Fibroblast of gingiva (primary cell): Measurements from ENCODE around the gene IL18RAP.

Experiments
- DNase-seq: peaks from one replicate; pipeline ENCODE4 v3.0.0-alpha.2; 2011; ENCODE audit warnings: low read depth

Gene IL18RAP

GRCh38 chr2:102455061-102455670, 32.2 kb downstream of the IL18RAP start:
- DNase-seq, result no peak

DNA sequence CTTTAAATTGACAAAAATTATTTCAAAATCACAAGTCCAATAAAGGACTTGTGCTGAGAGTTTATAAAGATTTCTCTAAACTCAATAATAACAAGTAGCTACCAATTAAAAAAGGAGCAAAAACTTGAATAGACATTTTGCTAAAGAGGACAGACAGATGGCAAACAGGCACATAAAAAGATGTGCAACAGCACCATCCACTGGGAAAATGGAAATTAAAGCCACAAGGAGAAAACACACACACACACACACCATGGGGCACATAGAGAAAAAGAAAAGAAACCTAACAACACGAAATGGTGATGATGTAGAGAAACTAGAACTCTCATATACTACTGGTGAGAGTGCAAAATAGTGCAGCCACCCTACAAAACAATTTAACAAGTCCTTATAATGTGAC, 37.5 kb downstream of the IL18RAP start:
- no peak for DNase-seq

DNA sequence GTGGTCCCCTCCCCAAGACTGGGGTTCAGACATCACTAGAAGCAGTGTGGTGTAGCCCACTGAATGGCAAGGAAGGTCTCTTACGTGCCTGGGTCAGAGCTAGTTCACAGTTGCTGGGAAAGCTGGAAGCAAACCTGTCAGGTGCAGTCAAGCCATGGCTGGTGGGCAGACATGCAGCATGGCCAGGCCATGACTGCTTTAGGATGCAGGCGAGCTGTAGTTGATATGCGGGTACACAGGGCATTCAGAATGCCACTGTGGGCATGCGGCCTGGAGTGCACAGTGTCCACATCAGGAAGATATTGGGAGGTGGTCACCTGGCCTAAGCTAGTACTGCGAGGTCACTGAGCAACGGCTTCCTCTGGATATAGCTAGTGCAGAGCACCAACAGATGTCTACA, 38.2 kb downstream of the IL18RAP start:
- DNase-seq, result no peak

DNA sequence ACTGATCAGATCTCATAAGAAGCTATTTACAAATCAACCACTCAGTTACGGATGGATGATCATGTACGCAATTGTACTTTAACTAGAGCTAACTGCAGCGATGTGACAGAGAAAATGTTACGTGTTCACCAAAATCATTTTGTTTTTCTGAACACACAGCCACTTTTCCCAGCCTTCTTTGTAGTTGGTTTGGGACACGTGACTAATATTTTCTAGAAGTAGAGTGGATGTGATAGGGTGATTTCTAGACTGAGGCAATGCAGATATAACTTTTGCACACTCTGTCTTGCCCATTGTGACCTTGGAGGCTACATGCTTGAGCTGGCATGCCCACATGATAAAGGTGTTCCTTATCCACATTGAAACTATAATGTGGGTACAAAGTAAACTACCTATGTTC, 40.2 kb downstream of the IL18RAP start:
- DNase-seq, result no peak

DNA sequence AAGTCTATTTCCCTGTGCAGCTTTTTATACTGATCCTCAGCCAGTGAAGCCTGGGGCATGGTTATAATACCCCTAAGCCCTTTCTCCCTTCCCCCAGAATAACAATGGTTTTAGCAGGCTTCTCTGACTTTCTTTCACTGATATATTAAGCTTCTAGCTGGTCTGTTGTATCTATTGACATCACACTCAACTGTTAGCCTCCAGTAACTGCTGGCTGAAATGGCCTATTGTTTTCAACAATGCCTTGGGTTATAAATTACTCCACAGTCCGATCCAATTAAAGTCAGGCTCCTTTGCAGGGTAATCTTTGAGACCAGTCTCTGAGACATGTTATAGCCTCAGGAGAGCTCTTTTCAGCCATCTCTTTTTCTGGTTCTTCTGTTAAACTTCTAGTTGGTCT, 47.2 kb downstream of the IL18RAP start:
- no peak for DNase-seq

DNA sequence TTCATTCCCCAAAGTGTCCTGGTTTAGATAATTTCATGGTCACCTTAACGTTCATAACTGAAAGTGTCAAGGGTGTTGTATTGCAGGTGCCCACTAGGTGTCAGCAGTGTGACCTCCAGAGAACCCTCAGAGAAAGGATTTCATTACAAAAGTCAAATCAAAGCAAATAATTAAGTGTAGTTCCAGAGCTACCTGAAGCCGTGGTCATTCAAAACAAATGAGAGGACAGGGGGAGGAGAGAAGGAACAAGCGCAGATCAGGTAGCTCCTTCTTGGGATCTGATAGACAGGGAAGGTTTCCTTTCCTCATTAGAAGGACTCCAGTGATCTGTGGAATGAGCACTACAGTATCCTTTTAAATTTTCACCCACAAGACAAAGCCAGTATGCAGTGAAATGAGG, 50.1 kb downstream of the IL18RAP start, which contains the start of gene SLC9A4:
Gene SLC9A4, plus strand, starts transcription at position 207 of the 400 bp plus-strand sequence. CDS start 534 bp downstream, outside the sequence.
- peak; percentile 6 for DNase-seq

- no peak for DNase-seq
These were observed 50.7 kb downstream of the IL18RAP start for GRCh38 chr2:102473631-102474030.

- no peak for DNase-seq
These were observed 51.8 kb downstream of the IL18RAP start for GRCh38 chr2:102474785-102475184.

DNA sequence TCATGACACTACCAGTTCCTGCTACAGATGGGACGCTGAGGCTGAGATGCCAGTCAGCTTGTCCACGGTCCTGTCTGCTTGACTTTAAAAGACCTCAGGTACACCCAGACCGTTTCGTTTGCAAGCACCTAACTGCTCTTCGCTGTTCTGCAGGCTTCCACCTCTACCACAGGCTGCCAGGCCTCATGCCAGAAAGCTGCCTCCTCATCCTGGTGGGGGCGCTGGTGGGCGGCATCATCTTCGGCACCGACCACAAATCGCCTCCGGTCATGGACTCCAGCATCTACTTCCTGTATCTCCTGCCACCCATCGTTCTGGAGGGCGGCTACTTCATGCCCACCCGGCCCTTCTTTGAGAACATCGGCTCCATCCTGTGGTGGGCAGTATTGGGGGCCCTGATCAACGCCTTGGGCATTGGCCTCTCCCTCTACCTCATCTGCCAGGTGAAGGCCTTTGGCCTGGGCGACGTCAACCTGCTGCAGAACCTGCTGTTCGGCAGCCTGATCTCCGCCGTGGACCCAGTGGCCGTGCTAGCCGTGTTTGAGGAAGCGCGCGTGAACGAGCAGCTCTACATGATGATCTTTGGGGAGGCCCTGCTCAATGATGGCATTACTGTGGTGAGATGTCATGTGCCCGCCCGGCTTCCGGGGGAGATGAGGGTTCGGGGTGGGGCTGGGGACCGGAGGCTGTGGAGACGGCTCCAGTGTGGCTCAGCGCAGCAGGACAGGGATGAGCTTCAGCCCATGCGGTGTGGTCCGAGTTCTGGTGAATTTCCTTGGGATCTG, 55.9 kb downstream of the IL18RAP start:
- no peak for DNase-seq

DNA sequence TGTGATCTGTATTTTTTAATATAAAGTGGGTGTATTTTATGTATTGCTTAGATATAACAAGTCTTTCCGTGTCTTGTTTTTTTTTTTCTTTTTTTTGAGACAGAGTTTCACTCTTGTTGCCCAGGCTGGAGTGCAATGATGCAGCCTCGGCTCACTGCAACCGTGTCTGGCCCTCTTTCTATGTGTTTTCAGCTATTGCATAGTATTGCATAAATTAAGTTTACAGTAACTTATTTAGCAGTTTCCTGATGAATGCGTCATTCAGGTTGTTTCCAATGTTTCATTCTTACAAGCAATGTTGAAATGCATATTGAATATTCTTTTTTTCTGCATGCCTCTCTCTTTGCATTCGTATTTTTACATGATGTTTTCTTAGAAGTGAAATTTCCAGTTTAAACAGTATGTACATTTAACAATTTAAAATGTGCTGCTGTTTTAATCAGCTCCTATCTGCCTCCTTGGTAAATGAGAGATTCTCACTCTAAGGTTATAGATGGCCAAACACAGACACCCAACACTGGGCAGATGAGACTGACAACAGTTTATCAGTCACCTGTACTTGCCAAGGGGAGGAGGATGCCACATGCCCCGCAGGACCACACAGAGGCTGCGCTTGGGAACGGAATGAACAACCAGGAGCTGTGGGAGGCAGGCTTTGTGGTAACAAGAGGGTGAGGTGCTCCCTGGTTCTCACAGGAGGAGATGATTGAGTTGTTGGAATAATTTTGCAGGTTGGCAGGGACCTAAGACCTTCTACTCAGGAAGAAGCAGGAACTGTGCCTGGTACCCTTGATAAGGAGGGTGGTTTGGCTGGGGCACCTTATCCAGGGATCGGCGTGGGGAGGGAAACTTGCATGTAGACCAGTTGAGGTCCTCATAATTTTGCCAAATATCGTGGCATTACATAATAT, 57.6 kb downstream of the IL18RAP start:
- DNase-seq, result no peak

GRCh38 chr2:102481931-102482330, 59.0 kb downstream of the IL18RAP start:
- no peak for DNase-seq

DNA sequence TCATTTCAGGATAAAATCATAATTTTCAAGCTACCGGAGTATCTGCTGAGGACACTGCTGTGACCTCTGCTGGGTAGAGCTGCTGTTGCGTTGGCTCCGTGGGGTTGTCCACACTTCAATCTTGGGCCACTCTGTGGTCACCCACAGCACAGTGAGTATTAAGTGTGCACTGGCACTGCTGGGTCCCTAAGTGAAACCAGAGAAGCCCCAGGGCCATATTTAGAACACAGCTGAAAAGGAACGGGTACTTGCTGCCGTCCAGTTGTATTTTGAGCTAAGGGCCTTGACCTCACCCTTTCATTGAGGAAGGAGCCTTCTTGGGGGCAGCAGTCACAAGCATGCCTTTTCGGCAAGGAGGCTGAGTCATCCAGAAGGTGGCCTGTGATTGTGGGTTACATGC, 60.1 kb downstream of the IL18RAP start:
- no peak for DNase-seq

GRCh38 chr2:102484310-102485061, 61.5 kb downstream of the IL18RAP start:
- no peak for DNase-seq

DNA sequence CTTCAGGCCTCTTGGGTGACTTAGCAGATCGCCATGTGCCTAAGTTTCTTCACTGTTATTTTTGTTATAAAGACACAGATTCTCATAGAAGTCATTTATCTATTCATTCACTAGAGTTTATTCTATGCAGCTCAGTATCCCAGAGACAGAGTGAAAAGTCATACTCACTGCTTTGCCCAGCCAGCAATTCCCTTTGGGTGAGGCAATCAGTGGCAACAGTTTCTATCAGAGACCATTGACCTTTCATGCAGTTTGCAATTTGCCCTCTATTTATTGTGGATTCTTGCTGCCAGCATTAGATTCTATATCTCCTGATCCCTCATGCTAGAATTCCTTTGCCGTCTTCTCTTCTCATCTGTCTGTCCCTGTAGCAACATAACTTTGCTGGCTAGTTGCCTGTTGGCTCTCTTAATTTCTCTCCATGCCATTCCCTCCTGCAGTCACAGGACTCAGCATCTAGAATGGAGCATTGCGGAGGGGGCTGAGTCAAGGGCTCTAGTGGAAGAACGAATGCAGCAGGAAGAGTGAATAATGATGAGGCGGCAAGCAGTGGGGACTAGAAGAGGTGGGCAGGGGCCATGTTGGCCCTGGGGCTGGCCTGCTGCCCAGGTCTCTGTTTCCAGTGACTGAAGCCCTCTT, 62.3 kb downstream of the IL18RAP start:
- DNase-seq, result no peak

DNA sequence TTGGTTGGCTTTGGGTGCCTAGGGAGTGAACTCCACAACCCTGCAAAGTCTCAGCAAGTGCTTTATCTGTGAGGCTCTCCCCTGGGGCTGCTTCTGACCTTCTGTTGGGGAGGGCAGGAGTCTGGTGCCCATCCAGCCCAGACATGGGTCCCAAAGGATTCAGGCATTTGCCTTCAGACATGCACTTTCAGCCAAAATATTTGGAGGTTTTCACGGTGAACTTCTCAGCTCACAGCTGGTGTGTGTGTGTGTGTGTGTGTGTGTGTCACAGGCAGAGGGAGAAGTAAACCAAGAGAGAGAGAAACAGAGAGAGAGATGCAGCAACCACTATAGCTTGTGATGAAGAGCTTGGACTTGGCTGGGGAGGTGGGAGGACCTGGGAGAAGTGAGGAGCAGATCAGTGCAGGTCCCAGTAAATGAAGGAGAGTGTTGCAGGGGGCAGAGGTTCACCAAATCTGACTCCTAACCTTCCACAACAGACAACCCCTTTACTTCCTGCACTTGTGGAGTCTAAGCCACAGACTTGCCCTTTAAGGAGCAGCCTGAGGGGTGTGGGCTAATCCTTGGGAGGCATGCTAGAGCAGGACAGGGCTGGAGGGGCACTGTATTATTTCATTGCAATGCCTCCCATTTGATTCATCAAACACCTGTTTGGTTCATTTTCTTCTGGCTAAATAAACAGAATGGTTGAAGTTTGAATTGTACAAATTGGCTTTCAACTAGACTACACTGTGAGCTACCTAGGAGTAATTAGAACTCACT, 64.2 kb downstream of the IL18RAP start:
- no peak for DNase-seq

DNA sequence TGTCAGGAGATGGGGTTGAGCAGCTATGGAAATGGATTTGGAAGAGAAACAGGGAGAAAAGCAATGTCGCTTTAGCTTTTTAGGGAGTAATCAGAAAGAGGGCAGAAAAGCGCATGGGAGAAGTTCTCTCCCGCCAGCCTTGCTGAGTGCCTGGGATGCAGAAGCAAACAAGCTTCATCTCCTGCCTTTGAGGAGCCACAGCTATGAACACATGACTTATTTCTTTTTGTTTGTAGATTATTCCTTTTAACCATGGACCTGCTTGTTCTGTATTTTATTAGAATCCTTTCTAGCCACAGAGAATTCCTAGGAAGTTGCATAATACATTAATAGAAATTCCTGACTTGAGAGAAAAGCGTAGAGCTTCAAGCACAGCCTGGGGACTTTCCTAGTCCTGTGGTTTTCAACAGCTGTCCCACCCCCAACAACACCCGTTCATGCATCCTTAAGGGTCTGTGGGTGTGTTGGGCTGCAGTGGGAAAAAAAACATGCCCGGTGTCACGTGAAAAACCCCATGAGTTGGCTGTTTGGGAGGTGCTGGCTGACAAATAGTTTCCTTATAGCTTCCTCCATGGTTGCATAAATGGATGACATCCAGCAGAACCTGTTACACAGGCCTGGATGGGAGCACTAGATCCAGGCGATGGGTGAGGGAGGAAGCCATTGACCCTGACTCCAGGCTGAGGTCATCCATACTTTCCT, 65.0 kb downstream of the IL18RAP start:
- DNase-seq, result no peak

GRCh38 chr2:102489646-102490045, 66.7 kb downstream of the IL18RAP start:
- no peak for DNase-seq

- no peak for DNase-seq
These were observed 69.0 kb downstream of the IL18RAP start for GRCh38 chr2:102492006-102492405.

DNA sequence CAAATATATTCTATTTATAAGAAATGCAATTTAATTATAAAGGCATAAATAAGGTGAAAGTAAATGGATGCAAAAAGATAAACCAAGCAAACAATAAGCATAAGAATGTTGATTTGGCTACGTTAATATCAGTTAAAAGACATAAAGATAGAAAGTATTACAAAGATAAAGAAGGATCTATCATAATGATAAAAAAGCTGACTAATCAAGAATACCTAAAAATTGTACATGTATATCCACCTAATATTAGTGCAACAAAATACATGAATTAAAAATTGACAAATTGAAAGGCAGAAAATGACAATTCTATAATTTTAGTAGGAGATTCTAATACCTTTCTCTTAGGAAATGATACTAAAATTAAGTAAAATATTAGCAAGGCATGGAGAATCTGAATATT, 71.6 kb downstream of the IL18RAP start:
- no peak for DNase-seq

DNA sequence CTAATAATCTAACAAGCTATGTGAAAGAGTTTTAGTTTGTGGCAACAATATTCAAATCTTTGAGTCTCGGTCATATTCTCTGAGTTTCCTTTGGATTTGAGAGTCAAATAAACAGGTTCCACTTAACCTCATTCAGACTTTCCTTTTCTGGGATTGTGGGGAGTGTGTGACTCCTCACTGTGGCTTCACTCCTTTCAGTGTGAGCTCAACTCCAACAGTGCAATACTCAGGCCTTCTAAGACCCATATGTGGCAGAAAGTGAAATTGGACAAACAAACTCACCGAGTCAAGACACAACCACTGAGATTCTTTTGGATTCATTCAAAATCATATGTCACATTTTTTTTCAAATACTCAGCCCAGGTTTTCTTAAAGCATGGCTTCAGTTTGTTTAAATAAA, 75.5 kb downstream of the IL18RAP start:
- DNase-seq, result no peak
